Measurements from ENCODE around the gene WRAP73. TPM values are rescaled to one million over a fixed set of nuclear protein-coding genes. Genes with fewer than 3 reads are reported as not detected.

WRAP73 gene
- total RNA-seq, 6 donors from 2014 or later, result 14.0 to 33.5 (median 19.9) TPM

DNA sequence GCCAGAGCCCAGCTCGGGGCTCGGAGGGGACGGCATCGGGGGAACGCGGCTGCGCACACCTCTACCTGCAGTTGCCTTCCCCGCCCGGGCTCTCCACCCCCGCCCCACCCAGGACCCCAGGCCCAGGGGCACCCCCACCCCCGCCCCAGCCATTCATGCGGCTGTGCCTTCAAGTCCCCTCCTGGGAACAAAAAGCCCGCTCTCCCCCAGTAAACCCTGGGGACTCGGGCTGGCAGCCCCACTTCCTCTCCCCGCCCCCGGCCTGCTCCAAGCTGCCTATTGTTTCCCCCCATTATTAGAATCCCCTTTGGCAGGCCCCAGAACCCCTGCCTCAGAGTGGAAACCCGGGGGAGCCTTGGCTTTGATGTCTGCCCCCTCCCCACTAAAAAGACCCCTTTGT is 56.6 kb downstream of the WRAP73 start:
- Histone ChIP-seq H3K4me3 (no peak overlapping the region), H3K9me3 (no peaks in the 10 kb centered on the region), H3K36me3 (no peaks in the 10 kb centered on the region), H3K4me1 (peaks cover 29 to 53% (median 45%) of the 10 kb centered on the region in 4 donors), H3K27me3 (no peaks in the 10 kb centered on the region), H3K27ac (peak overlapping the region in 1 of 4 donors; percentile 5)
- WGBS, 2 donors, result 60 to 90% methylated on average over 2 to 11 of the region's 17 CpGs
- DNase-seq (no peak), ATAC-seq (ENCODE audit: low FRiP score in 2 of 2) (no peak)
- TF ChIP-seq EP300 (IDR thresholded peaks at IDR 0.05) (no peak), POLR2A (IDR thresholded peaks at IDR 0.05) (no peak), POLR2AphosphoS5 (IDR thresholded peaks at IDR 0.05) (no peak)
- TF ChIP-seq, protein P1, sequence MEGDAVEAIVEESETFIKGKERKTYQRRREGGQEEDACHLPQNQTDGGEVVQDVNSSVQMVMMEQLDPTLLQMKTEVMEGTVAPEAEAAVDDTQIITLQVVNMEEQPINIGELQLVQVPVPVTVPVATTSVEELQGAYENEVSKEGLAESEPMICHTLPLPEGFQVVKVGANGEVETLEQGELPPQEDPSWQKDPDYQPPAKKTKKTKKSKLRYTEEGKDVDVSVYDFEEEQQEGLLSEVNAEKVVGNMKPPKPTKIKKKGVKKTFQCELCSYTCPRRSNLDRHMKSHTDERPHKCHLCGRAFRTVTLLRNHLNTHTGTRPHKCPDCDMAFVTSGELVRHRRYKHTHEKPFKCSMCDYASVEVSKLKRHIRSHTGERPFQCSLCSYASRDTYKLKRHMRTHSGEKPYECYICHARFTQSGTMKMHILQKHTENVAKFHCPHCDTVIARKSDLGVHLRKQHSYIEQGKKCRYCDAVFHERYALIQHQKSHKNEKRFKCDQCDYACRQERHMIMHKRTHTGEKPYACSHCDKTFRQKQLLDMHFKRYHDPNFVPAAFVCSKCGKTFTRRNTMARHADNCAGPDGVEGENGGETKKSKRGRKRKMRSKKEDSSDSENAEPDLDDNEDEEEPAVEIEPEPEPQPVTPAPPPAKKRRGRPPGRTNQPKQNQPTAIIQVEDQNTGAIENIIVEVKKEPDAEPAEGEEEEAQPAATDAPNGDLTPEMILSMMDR (IDR thresholded peaks at IDR 0.05), result no peak

DNA sequence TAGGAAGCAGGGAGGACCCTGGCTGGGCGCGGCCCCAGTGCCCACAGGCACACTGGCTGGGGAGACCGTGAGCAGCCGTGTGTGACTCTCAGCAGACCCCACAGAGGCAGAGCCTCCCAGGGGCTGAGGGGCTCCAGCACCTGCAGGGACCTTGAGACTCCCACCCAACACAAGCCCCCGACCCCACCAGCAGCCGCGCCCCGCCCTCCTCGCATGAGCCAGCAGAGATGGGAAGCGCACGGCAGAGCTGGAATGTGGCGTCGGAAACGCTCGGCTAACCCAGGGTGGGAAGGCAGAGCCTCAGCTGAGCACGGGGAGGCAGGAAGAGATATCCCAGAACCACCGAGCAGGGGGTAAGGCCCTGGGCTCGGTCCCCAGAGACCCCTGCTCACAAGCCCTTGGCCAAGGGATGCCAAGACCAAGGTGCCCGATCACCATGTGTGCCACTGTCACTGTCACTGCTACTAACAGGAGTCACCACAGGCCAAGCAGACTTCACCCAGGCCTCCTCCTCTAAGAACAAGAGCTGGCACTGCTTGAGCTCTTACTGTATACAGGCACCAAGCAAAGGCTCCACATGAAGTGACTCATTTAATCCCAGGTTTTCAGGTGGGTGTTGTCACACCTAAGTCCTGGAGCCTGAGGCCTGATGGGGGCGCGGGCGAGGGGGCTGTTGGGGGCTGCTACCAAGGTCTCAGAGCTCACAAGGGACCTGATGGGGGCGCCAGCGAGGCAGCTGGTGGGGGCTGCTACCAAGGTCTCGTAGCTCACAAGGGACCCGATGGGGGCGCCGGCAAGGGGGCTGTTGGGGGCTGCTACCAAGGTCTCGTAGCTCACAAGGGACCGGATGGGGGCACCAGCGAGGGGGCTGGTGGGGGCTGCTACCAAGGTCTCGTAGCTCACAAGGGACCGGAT is 58.7 kb downstream of the WRAP73 start:
- TF ChIP-seq POLR2AphosphoS5 (IDR thresholded peaks at IDR 0.05) (no peak), EP300 (IDR thresholded peaks at IDR 0.05) (no peak), POLR2A (IDR thresholded peaks at IDR 0.05) (no peak)
- TF ChIP-seq, protein P1 (IDR thresholded peaks at IDR 0.05), result no peak
- Histone ChIP-seq H3K36me3 (no peaks in the 10 kb centered on the region), H3K4me1 (peaks cover 14 to 35% (median 28%) of the 10 kb centered on the region in 4 donors), H3K27ac (peak overlapping the region; percentile 8 to 73 (median 54)), H3K9me3 (no peaks in the 10 kb centered on the region), H3K4me3 (no peak overlapping the region), H3K27me3 (no peaks in the 10 kb centered on the region)
- DNase-seq (peak in 1 of 2 donors; percentile 82), ATAC-seq (ENCODE audit: low FRiP score in 2 of 2) (peak in 1 of 2 donors; percentile 3)
- WGBS, 2 donors, result 79 to 92% methylated on average over 12 to 26 of the region's 33 CpGs

DNA sequence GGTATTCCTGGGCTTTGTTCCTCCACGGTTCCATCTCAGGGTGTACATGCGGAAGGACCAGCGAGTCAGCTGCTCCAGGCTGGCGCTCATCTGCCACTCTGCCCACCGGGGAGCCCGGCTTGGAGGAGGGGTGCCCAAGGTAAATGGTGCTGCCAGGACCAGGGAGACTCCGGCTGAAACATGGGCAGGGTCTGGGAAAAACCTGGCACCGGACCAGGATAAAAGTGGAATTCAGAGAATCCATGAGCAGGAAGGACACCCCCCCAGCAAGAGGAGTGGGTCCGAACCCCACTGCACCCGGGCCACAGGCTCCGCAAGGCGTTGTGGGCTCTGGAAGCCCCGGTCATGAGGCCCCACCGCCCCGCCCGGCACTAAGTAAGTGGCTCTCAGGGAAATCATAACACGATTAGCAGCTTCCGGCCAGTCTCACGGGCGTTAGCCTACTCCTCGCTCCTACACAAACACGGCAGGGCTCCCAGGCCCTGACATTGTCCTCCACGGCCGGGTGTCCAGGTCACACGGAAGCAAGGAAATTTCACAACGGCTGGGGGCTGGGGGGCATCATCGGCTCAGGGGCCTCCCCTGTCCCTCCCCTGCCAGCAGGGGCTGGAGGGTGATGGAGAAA is 59.7 kb downstream of the WRAP73 start:
- Histone ChIP-seq H3K4me1 (peaks cover 14 to 35% (median 28%) of the 10 kb centered on the region in 4 donors), H3K27ac (peak overlapping the region; percentile 8 to 73 (median 54)), H3K9me3 (no peaks in the 10 kb centered on the region), H3K4me3 (peak overlapping the region in 1 of 4 donors; percentile 19), H3K27me3 (no peaks in the 10 kb centered on the region), H3K36me3 (no peaks in the 10 kb centered on the region)
- DNase-seq, result peak; percentile 73 to 79
- ATAC-seq (ENCODE audit: low FRiP score in 2 of 2), result peak in 1 of 2 donors; percentile 71
- WGBS, 2 donors, result 33 to 43% methylated on average over 22 to 26 of the region's 27 CpGs
- no peak for TF ChIP-seq POLR2AphosphoS5 (IDR thresholded peaks at IDR 0.05)
- peak in 1 of 4 donors; percentile 30 for TF ChIP-seq POLR2A (IDR thresholded peaks at IDR 0.05)

DNA sequence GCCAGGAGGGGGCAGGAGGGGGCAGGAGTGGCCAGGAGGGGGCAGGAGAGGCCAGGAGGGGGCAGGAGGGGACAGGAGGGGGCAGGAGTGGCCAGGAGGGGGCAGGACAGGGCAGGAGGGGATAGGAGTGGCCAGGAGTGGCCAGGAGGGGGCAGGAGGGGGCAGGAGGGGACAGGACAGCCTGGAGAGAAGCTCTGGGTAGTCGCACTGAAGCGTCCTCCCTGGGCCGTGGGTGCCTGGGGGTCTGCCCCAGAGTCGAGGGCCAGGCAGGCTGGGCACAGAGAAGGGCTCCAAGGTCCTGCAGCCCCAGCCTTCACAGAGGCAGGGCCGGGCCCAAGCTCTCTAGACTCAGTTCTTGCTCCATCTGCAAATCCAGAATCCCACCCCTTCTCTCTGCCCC is 61.5 kb downstream of the WRAP73 start:
- no peak for TF ChIP-seq EP300 (IDR thresholded peaks at IDR 0.05)
- TF ChIP-seq, protein P1 (IDR thresholded peaks at IDR 0.05), result no peak
- TF ChIP-seq POLR2A (IDR thresholded peaks at IDR 0.05), result no peak
- no peak for TF ChIP-seq POLR2AphosphoS5 (IDR thresholded peaks at IDR 0.05)
- 83 to 88% methylated on average over 5 of the region's 5 CpGs for WGBS, 2 donors
- Histone ChIP-seq H3K4me3 (no peak overlapping the region), H3K9me3 (no peaks in the 10 kb centered on the region), H3K27ac (peak overlapping the region in 1 of 4 donors; percentile 30), H3K27me3 (no peaks in the 10 kb centered on the region), H3K36me3 (no peaks in the 10 kb centered on the region), H3K4me1 (peaks cover 14 to 36% (median 26%) of the 10 kb centered on the region in 4 donors)
- ATAC-seq (ENCODE audit: low FRiP score in 2 of 2), result no peak
- DNase-seq, result no peak
